ENCODE data around the gene SLC29A3.
"Not testable (repeated sequence)": the region's sequence is repeated elsewhere in the genome, so short reads cannot be mapped to it uniquely, and the experiment has no call there.

The SLC29A3 gene

GRCh38 chr10:71296811-71297210 lies 22.2 kb upstream of the SLC29A3 start:
- DNase-seq (ENCODE audit: low read depth); H3K4me3 ChIP-seq (ENCODE audit: low read depth, low read length): not testable (repeated sequence)

DNA sequence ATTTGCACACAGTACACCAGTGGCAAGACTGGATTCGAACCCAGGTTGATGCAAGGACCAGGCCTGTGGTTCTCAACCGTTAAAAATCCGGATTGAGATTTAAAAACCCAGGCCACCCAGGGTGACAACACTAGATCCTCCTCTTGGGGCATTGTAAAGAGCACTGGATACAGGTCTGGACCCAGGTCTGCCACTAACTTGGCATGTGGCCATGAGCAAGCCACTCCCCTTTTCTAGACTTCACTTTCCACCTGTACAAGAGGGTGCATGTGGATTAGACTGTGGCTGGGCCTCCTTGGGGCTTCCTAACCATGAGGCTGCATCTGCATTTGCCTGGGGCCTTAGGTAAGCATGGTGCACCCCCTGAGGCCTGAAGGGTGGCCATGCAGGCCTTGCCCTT lies 21.7 kb upstream of the SLC29A3 start:
- no peak overlapping the region for H3K4me3 ChIP-seq (ENCODE audit: low read depth, low read length)
- no peak for DNase-seq (ENCODE audit: low read depth)

DNA sequence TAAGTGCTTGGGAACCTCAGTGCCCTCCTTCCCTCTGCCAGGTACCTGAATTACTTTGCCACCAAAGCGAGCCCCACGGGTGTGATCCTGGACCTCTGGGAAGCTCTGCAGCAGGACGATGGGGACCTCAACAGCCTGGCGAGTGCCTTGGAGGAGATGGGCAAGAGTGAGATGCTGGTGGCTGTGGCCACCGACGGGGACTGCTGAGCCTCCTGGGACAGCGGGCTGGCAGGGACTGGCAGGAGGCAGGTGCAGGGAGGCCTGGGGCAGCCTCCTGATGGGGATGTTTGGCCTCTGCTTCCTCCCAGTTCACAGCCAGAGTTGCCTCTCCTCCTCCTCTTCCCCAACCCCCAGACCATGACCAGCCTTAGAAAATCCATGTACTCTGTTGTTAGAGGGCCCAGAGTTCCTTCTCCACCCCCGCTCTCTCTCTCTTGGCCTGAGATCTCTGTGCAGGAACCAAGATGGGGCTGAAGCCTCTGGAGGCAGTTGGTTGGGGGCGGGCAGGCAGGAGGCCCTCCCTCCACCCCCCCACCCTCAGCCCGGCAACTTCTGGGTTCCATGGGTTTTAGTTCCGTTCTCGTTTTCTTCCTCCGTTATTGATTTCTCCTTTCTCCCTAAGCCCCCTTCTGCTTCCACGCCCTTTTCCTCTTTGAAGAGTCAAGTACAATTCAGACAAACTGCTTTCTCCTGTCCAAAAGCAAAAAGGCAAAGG lies 19.8 kb upstream of the SLC29A3 start:
- DNase-seq (ENCODE audit: low read depth), result no peak
- no peak overlapping the region for H3K4me3 ChIP-seq (ENCODE audit: low read depth, low read length)

GRCh38 chr10:71300555-71301370 lies 18.3 kb upstream of the SLC29A3 start:
- H3K4me3 ChIP-seq (ENCODE audit: low read depth, low read length), result no peak overlapping the region
- DNase-seq (ENCODE audit: low read depth), result no peak

GRCh38 chr10:71301371-71301916 lies 17.6 kb upstream of the SLC29A3 start:
- H3K4me3 ChIP-seq (ENCODE audit: low read depth, low read length), result no peak overlapping the region
- DNase-seq (ENCODE audit: low read depth), result no peak

DNA sequence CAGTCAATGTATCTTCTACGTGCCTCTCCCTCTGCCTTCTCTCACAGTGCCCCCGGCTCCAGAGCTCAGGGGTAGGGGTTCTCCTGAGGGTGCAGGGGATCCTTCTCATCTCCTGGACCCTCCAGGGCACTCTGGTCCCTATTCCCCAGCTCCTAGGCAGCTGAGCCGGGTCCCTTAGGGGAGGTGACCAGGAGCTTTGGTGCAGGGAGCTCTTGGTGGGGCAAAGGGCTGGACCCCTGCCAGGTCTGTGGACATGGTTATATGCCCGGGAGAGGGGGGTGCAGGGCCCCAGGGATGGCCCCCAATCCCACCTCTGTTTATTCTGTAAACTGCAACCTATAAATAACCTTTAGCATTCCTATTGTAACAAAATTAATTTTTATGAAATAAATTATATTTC lies 16.6 kb upstream of the SLC29A3 start:
- no peak overlapping the region for H3K4me3 ChIP-seq (ENCODE audit: low read depth, low read length)
- no peak for DNase-seq (ENCODE audit: low read depth)

DNA sequence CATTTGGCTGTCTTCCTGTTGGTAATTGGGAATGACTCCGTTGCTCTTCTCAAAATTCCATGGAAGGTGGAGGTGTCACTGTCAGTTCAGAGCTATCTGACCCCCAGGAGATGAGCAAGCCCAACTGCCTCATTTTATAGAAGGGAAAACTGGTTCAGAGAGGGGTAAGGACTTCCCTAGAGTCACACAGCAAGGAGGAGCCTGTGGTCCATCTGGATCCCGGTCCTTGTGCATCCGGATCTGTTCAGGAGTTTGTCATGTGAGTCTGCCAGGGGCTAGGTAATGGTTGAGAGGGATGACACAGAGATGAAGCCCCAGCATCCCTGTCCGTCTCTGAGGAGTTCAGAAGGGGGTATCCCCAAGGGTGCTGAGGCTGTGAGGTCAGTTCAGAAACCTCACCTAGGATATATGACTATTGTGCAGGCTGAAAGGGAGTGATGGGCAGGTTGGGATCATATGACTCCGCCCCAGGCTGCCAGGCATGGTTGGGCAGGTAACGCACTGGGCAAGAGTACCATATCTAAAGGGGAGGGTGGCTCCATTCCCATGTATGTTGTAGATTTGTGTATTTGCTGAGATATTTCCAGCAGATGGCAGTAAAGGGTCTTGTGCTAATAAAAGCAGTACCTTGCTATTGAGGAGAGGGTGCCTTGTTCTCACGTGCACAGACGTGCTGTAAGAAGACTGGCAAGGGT lies 16.0 kb upstream of the SLC29A3 start:
- DNase-seq (ENCODE audit: low read depth), result peak; percentile 18
- H3K4me3 ChIP-seq (ENCODE audit: low read depth, low read length), result no peak overlapping the region

- no peak overlapping the region for H3K4me3 ChIP-seq (ENCODE audit: low read depth, low read length)
- DNase-seq (ENCODE audit: low read depth), result no peak
Measured at GRCh38 chr10:71303569-71303907, 15.5 kb upstream of the SLC29A3 start.

DNA sequence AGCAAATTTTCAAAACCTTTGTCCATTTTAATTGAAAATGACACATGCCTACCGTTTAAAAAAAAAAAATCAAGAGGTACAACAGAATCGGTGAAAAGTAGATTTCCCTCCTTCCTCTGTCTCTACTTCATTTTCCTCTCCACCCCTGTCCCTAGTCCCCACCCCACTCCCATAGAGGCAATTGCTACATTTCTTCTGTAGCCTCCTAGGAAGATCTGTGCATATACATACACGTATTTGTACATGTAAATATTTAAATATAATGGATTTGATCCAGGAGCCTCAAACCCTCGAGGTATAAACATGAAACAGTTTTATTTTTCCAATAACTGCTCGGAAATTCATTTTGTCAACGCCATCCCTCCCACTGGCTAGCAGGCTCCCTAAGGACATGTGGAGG lies 14.1 kb upstream of the SLC29A3 start:
- no peak overlapping the region for H3K4me3 ChIP-seq (ENCODE audit: low read depth, low read length)
- no peak for DNase-seq (ENCODE audit: low read depth)

DNA sequence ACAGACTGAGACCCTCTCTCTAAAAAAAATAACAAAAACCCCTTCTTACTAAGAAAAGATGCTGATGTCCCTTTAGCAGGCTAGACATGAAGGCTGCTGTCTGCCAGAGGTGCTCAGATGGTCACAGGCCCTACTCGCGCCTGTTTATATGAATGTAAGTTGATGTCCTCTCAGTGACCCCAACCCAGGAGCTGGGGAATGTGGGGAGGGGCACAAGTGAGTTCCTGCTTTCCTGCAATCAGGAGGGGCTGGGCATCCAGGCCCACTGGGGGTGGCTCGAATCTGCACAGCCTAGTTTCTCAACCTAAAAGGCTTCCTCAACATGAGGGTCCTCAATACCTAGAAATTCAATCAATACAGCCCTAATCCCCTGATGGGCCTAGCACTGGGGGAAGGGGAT lies 12.1 kb upstream of the SLC29A3 start:
- H3K4me3 ChIP-seq (ENCODE audit: low read depth, low read length), result no peak overlapping the region
- no peak for DNase-seq (ENCODE audit: low read depth)

- H3K4me3 ChIP-seq (ENCODE audit: low read depth, low read length), result no peak overlapping the region
- no peak for DNase-seq (ENCODE audit: low read depth)
Measured at GRCh38 chr10:71307469-71308085, 11.5 kb upstream of the SLC29A3 start.

DNA sequence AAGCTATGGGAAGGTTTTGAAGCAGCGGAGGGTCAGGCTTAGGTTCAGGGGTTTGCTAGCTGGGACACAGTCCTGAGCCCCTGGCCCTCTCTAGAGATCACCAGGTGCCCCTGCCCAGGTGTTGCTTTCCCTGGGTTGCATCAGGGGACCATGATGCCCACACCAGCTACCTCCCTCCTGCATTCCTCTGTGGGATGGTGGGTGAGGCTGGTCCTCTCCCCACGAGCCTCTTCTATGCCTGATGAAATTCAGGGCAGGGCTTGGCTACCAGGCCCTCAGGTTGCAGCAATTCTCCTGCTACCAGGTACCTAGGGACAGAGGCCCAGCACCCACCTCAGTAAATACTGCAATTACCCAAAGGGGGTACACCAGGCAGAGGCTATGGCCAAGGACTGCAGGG lies 10.8 kb upstream of the SLC29A3 start:
- H3K4me3 ChIP-seq (ENCODE audit: low read depth, low read length), result no peak overlapping the region
- DNase-seq (ENCODE audit: low read depth), result no peak

GRCh38 chr10:71308985-71309384 lies 10.1 kb upstream of the SLC29A3 start:
- no peak overlapping the region for H3K4me3 ChIP-seq (ENCODE audit: low read depth, low read length)
- DNase-seq (ENCODE audit: low read depth), result no peak

DNA sequence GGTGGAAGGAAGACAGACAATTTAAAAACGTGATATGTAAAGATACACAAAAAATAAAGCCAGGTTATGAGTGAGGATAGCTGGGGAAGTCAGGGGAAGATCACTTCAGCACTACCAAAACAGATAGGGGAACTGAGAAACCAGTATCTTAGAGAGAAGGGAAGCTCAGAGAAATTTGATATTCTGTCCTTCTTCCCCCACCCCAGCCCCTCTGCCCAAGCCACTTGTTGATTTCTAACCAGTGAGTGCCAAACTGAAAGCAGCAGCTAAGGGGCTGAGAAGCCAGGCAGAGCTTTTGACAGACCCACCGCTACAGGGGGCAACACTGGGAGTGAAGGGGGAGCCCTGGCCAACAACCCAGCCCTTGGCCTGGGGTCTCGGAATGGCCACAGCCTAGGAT lies 9.1 kb upstream of the SLC29A3 start:
- DNase-seq (ENCODE audit: low read depth), result no peak
- H3K4me3 ChIP-seq (ENCODE audit: low read depth, low read length), result no peak overlapping the region

DNA sequence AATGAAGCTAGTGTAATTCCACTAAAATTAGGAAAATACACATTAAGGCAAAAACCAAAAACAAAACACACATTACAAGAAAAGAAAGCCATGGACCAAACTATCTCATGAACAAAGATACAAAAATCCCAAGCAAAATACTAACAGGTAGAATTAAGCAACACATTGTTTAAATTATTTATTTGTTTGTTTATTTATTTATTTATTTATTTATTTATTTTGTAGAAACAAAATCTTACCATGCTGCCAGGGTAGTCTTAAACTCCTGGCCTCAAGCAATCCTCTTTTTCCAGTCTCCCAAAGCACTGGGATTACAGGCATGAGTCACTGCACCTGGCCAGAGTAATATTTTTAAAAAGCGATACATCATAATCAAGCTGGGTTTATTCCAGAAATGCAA lies 6.8 kb upstream of the SLC29A3 start:
- H3K4me3 ChIP-seq (ENCODE audit: low read depth, low read length), result no peak overlapping the region
- DNase-seq (ENCODE audit: low read depth), result no peak

DNA sequence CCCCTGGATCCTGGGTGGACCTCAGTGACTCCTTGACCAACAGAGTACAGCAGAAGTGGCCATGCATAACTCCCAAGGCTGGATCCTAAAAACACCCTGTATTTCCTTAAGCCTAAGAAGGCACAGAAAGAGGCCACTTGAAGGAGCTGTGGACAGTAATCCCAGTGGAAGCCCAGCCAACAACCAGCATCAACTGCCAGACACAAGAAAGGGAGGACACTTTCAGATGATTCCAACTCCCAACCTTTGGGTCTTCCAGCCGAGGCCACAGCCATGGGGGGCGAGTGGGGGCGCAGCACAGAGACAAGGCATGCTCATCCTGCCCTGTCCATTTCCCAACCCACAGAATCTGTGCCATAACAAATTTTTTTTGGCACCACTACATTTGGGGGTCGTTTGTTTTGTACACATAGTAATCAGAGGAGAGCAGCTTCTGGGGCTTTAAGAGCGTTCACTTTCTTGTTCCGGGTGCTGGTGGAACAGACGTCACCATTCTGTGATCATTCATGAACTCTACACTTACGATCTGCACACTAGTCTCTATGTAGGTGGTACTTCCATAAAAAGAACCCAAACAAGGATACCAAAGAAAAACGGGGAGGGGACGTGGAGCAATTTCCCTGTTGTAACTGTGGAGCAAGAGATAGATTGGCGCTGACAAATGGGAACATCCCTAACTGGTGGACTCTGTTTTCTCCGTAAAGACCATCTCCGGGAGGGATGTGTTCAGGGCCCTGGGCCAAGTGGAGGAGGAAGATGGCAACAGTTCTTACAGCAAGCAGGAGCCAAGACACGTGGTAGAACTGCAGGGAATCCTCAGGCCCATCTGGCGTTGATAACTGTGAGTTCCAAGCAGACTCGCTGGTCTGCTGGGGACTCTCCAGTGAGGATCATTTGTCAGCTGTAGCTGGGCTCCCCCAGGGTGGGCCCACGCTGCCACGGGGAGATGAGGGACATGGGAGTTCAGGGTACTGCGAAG lies 6.0 kb upstream of the SLC29A3 start:
- H3K4me3 ChIP-seq (ENCODE audit: low read depth, low read length), result no peak overlapping the region
- peak; percentile 74 for DNase-seq (ENCODE audit: low read depth)

DNA sequence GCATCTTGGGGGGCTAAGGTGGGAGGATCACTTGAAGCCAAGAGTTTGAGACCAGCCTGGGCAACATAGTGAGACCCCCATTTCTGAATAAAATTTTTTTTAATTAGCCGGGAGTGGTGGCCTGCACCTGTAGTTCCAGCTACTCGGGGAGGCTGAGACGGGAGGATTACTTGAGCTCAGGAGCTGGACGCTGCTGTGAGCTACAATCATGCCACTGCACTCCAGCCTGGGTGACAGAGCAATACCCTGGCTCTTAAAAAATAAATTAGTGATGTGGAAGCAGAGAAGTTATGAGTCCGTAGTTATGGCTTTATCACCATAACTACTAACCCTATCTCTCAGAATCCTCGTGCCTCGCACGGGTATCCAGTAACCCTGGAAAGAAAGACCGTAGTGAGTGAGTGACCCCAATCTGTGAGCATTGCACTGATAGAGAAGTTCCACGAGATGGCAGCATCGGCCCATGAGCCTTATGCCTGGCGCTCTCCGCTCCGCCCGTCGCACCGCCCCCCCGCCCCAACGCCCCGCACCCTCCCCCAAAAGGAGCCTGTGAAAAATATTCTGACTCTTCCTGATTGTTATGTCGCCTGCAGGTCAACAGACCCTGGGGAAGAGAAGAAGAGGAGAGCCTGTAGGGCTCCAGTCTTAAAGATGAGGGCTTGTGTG lies 4.9 kb upstream of the SLC29A3 start:
- no peak for DNase-seq (ENCODE audit: low read depth)
- H3K4me3 ChIP-seq (ENCODE audit: low read depth, low read length), result no peak overlapping the region

DNA sequence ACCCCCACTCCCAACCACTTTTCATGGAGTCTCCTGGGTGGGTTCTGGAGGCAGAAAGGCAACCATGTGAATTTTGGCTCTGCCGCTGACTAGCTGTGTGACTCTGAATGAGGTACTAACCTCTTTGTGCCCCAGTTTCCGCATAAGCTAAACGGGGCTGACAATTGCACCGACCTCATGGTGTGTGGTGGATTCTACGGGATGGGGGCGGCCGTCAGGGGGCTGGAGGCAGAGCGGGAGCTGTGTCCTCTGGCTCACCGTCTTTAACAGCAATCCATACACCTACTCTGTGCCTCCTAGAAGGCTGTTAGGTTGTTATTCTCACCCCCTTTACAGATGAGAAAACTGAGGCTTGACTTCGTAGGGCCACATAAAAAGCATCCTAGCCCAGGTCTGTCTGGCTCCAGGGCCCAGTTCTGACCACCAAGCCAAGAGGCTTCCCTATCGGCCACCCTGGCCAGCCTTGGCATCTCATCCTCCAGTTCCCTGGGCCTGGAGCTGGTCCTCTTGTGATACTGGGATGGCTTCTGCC lies 4.3 kb upstream of the SLC29A3 start:
- no peak for DNase-seq (ENCODE audit: low read depth)
- H3K4me3 ChIP-seq (ENCODE audit: low read depth, low read length), result no peak overlapping the region

All from skeletal muscle cell (primary cell).